GM12891 (cell line): ENCODE results near the gene RFC5.

Experiments used
- POLR2A ChIP-seq: IDR thresholded peaks from 2 replicates; pipeline ENCODE4 v1.6.1; 2011; ENCODE audit warnings: low read depth, low read length, control low read depth
- POLR2AphosphoS5 ChIP-seq: IDR thresholded peaks from 2 replicates; pipeline ENCODE4 v1.6.1; 2011; ENCODE audit warnings: low read depth, low read length, control low read depth
- POU2F2 ChIP-seq: IDR thresholded peaks from 2 replicates; pipeline ENCODE4 v1.6.1; 2011; ENCODE audit warnings: low read depth, mild to moderate bottlenecking, control low read depth, low read length, moderate library complexity
- TAF1 ChIP-seq: IDR thresholded peaks from 2 replicates; pipeline ENCODE4 v1.6.1; 2011; ENCODE audit warnings: low read depth, low read length, control low read depth

DNA sequence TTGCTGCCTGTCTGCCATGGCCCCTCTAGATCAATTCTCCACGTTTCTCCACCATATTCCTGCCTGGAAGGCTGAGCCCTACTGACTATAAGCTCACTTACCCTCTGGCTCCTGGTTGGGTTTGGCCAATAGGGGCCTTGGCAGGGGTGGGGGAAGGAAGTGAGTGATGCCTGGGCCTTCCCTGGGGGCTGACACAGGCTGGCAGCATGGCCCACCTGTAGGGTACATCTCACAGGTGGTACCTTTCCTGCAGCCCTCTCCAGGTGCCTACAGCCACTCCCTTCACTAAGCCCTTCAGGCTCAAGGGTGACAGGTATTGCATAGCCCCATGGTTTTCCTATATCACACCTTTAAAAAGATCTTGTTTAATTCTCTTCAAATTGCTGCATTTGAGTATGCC, 3.5 kb downstream of the RFC5 start:
- TF ChIP-seq POLR2A (no peak), POU2F2 (no peak), POLR2AphosphoS5 (no peak), TAF1 (no peak)
